Panc1 (cell line): ENCODE measurements around the gene THADA. TPM values are rescaled to one million over a fixed set of nuclear protein-coding genes. Genes with fewer than 3 reads are reported as not detected.

Experiments
- ATAC-seq: fragments of 200-7000 bp; cut with Tn5 transposase; 2 replicates; pipeline ENCODE4 v1.9.1; 2020; ENCODE audit warnings: mild to moderate bottlenecking, moderate library complexity
- BruUV-seq: library from RNA; stranded (reverse); fragments of 400-500 nt; replicated peaks from 2 replicates; lab custom pipeline; 2021; lab: Mats Ljungman, UMichigan
- CTCF ChIA-PET: fragments of 300-600 bp; sonication (Branson Sonifier 250); formaldehyde crosslinking; loops from one replicate; lab custom pipeline; 2022; ENCODE audit warnings: antibody characterized with exemption; lab: Charles Lee
- POLR2A ChIA-PET: fragments of 300-600 bp; sonication (Branson Sonifier 250); formaldehyde crosslinking; loops from one replicate; lab custom pipeline; 2022; ENCODE audit warnings: antibody characterized with exemption; lab: Charles Lee
- DNase-seq: peaks from one replicate; pipeline ENCODE4 v3.0.0-alpha.2; 2010; ENCODE audit warnings: low read depth, low spot score
- H3K27ac ChIP-seq: 2 replicates; pipeline ENCODE4 v1.5.1; 2011; ENCODE audit warnings: mild to moderate bottlenecking, low read length, inconsistent platforms
- H3K27me3 ChIP-seq: fragments of 200-500 bp; sonication (Bioruptor generic); 2 replicates; pipeline ENCODE4 v1.6.0; 2014; ENCODE audit warnings: low read length, inconsistent platforms; ENCODE audit not compliant: control insufficient read depth, insufficient read depth
- H3K36me3 ChIP-seq: fragments of 200-500 bp; sonication (Bioruptor generic); 2 replicates; pipeline ENCODE4 v1.5.1; 2014; ENCODE audit warnings: inconsistent platforms, mild to moderate bottlenecking, low read length, moderate library complexity; ENCODE audit not compliant: control insufficient read depth, insufficient read depth
- H3K4me1 ChIP-seq: 2 replicates; pipeline ENCODE4 v1.5.1; 2011; ENCODE audit warnings: inconsistent platforms, mild to moderate bottlenecking, low read length, moderate library complexity; ENCODE audit not compliant: control insufficient read depth, insufficient read depth
- H3K4me3 ChIP-seq, 2 experiments: 2 replicates each; pipeline ENCODE4 v1.5.1; 2011 to 2012; ENCODE audit warnings: low read depth in 2 of 2, low read length in 2 of 2, mild to moderate bottlenecking in 2 of 2, inconsistent platforms in 1 of 2, moderate library complexity in 1 of 2
- H3K9me3 ChIP-seq: fragments of 200-500 bp; sonication (Bioruptor generic); 2 replicates; pipeline ENCODE4 v1.5.1; 2014; ENCODE audit warnings: low read depth, mild to moderate bottlenecking, inconsistent platforms, low read length, moderate library complexity; ENCODE audit not compliant: control insufficient read depth, insufficient read depth
- POLR2AphosphoS5 ChIP-seq: IDR thresholded peaks from 2 replicates; pipeline ENCODE4 v1.6.1; 2012; ENCODE audit warnings: mild to moderate bottlenecking, low read depth, low read length, moderate library complexity
- SIN3A ChIP-seq: IDR thresholded peaks from 2 replicates; pipeline ENCODE4 v1.6.1; 2012; ENCODE audit warnings: low read depth, mild to moderate bottlenecking, low read length, moderate library complexity, borderline replicate concordance; ENCODE audit not compliant: insufficient read depth
- TCF7L2 ChIP-seq: IDR thresholded peaks from 2 replicates; pipeline ENCODE4 v1.6.1; 2011; ENCODE audit warnings: mild to moderate bottlenecking, low read depth, low read length, inconsistent platforms
- in situ Hi-C: cut with HindIII; loops from 2 replicates; pipeline ENCODE4 v1.10.0; 2016; ENCODE audit warnings: low sequenced_read_pairs, low pct_unique_long_range_greater_than_20kb
- intact Hi-C: fragments of 100-400 bp; cut with micrococcal nuclease; formaldehyde crosslinking; loops from one replicate; pipeline ENCODE4 v1.10.0; 2022; ENCODE audit not compliant: unreplicated experiment
- total RNA-seq: library from RNA; stranded (reverse); gene quantifications from one replicate; pipeline ENCODE4 v1.2.1, GENCODE V29; 2021; ENCODE audit not compliant: unreplicated experiment
- TF ChIP-seq, protein P1 (sequence below): fragments of 450-650 bp; IDR thresholded peaks from 2 replicates; pipeline ENCODE4 v1.5.1; 2017; ENCODE audit warnings: mild to moderate bottlenecking
- TF ChIP-seq, protein P2 (sequence below), 2 experiments: IDR thresholded peaks; 2 replicates each; pipeline ENCODE4 v1.6.1; 2011 to 2012; ENCODE audit warnings: low read depth in 2 of 2, control low read depth in 1 of 2, low read length in 1 of 2, mild to moderate bottlenecking in 1 of 2, moderate library complexity in 1 of 2; ENCODE audit not compliant: insufficient read depth in 1 of 2

Gene THADA
- total RNA-seq, 1 experiment from 2014 or later, result 37.2 TPM

DNA sequence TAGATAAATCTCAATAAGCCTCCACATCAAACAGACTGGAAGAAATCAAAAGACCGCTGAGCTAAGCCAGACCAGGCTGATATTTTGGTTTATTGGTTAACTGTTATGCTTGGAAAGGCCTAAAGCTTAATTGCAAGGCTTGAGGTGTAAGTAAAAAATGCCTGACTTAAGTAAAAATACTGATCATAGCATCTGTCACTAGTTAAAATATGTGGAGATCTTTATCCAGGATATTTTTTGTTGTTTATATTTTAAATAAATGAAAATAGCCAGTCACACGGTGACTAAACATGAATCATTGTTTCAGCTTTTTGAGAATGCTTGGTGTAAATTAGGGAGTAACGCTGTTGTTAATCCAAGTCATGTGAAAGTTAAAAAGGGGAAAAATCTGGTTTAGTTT is 127.9 kb downstream of the THADA start:
- Histone ChIP-seq H3K4me3 (no peak overlapping the region), H3K27me3 (no peaks in the 10 kb centered on the region), H3K4me1 (peaks cover 10% of the 10 kb centered on the region; the same call in 1 of the 2 replicates), H3K36me3 (no peaks in the 10 kb centered on the region), H3K9me3 (no peaks in the 10 kb centered on the region), H3K27ac (no peak overlapping the region)
- no peak for ATAC-seq
- no peak for DNase-seq
- TF ChIP-seq POLR2AphosphoS5 (no peak), TCF7L2 (no peak), SIN3A (no peak)
- TF ChIP-seq, protein P1, sequence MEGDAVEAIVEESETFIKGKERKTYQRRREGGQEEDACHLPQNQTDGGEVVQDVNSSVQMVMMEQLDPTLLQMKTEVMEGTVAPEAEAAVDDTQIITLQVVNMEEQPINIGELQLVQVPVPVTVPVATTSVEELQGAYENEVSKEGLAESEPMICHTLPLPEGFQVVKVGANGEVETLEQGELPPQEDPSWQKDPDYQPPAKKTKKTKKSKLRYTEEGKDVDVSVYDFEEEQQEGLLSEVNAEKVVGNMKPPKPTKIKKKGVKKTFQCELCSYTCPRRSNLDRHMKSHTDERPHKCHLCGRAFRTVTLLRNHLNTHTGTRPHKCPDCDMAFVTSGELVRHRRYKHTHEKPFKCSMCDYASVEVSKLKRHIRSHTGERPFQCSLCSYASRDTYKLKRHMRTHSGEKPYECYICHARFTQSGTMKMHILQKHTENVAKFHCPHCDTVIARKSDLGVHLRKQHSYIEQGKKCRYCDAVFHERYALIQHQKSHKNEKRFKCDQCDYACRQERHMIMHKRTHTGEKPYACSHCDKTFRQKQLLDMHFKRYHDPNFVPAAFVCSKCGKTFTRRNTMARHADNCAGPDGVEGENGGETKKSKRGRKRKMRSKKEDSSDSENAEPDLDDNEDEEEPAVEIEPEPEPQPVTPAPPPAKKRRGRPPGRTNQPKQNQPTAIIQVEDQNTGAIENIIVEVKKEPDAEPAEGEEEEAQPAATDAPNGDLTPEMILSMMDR, result no peak
- TF ChIP-seq, protein P2, sequence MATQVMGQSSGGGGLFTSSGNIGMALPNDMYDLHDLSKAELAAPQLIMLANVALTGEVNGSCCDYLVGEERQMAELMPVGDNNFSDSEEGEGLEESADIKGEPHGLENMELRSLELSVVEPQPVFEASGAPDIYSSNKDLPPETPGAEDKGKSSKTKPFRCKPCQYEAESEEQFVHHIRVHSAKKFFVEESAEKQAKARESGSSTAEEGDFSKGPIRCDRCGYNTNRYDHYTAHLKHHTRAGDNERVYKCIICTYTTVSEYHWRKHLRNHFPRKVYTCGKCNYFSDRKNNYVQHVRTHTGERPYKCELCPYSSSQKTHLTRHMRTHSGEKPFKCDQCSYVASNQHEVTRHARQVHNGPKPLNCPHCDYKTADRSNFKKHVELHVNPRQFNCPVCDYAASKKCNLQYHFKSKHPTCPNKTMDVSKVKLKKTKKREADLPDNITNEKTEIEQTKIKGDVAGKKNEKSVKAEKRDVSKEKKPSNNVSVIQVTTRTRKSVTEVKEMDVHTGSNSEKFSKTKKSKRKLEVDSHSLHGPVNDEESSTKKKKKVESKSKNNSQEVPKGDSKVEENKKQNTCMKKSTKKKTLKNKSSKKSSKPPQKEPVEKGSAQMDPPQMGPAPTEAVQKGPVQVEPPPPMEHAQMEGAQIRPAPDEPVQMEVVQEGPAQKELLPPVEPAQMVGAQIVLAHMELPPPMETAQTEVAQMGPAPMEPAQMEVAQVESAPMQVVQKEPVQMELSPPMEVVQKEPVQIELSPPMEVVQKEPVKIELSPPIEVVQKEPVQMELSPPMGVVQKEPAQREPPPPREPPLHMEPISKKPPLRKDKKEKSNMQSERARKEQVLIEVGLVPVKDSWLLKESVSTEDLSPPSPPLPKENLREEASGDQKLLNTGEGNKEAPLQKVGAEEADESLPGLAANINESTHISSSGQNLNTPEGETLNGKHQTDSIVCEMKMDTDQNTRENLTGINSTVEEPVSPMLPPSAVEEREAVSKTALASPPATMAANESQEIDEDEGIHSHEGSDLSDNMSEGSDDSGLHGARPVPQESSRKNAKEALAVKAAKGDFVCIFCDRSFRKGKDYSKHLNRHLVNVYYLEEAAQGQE (IDR thresholded peaks at IDR 0.05; ENCODE audit: insufficient read depth in 1 of 2, low read depth in 2 of 2, low read length in 1 of 2), result no peak
- ChIA-PET CTCF (interaction anchor here (0.7 kb wide), 1 partner anchor 807 kb away, joined by 4 read pairs; no protein-coding TSS in a partner anchor), POLR2A (interaction anchor here (0.6 kb wide), 1 partner anchor 98 kb away, joined by 4 read pairs; no protein-coding TSS in a partner anchor)
- in situ Hi-C loops, result no loop called here
- no TSS peak for BruUV-seq
- intact Hi-C loops, result no loop called here

DNA sequence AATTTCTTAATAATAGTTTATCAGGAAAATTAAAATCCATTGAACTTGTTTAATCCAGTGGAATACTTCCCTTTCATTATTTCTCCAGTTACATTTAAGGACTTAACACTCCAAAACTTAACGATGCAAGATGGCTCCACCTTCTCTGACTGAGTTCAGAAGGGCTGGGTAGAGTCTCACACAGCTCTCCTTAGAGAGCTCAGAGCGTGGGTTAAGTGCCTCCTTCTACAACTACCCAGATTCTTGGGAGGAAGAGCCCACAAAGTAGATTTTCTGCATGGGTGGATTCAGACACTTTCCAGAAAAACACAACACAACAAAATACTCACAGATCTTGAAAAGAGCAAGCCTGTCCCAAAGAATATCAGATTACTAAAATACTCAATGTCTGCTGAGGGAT is 130.6 kb downstream of the THADA start:
- H3K27me3 ChIP-seq, result no peaks in the 10 kb centered on the region
- no TSS peak for BruUV-seq
- peaks cover 10% of the 10 kb centered on the region; the same call in 1 of the 2 replicates for H3K4me1 ChIP-seq
- ATAC-seq (no peak), DNase-seq (no peak)
- TF ChIP-seq, protein P2 (IDR thresholded peaks at IDR 0.05; ENCODE audit: insufficient read depth in 1 of 2, low read depth in 2 of 2, low read length in 1 of 2), result no peak
- TF ChIP-seq POLR2AphosphoS5 (no peak), SIN3A (no peak), TCF7L2 (no peak)
- TF ChIP-seq, protein P1, result no peak
- ChIA-PET CTCF (no interaction called here), POLR2A (no interaction called here)
- in situ Hi-C loops (no loop called here), intact Hi-C loops (no loop called here)
- no peaks in the 10 kb centered on the region for H3K36me3 ChIP-seq
- H3K27ac ChIP-seq, result no peak overlapping the region; the same call in 1 of the 2 replicates
- H3K4me3 ChIP-seq, result no peak overlapping the region
- H3K9me3 ChIP-seq, result no peaks in the 10 kb centered on the region
